Measurements from ENCODE around the gene CELF1. TPM values are rescaled to one million over a fixed set of nuclear protein-coding genes. Genes with fewer than 3 reads are reported as not detected.

The CELF1 gene
- total RNA-seq, 4 donors from 2014 or later = 82.9 to 248 (median 96.7) TPM

GRCh38 chr11:47587723-47588326, 34.9 kb upstream of the CELF1 start:
- Histone ChIP-seq H3K27me3 (peaks cover 33% of the 10 kb centered on the region), H3K4me1 (peaks cover 0 to 9% (median 0%) of the 10 kb centered on the region in 4 donors), H3K36me3 (peaks cover 0 to 21% (median 9%) of the 10 kb centered on the region in 4 donors), H3K27ac (no peak overlapping the region), H3K4me3 (no peak overlapping the region), H3K9me3 (no peaks in the 10 kb centered on the region)
- intact Hi-C loops (cut with DNase I; ENCODE audit: low total_unique reads) (no loop called here), in situ Hi-C loops (cut with MboI; ENCODE audit: low pct_ligation_motif_present in 1 of 4, low pct_unique_long_range_greater_than_20kb in 1 of 4, low sequenced_read_pairs in 3 of 4) (no loop called here)
- WGBS, 2 donors (ENCODE audit: low coverage in 1 of 2) = 80% methylated on average over 8 of the region's 14 CpGs; no CpG with 5 or more reads in 1 of the 2 donors
- peak; percentile 41 for DNase-seq
- TF ChIP-seq CTCF (IDR thresholded peaks at IDR 0.05) = no peak
- TF ChIP-seq POLR2A (IDR thresholded peaks at IDR 0.05) = no peak
- no peak for TF ChIP-seq POLR2AphosphoS5 (IDR thresholded peaks at IDR 0.05)
- TF ChIP-seq EP300 (IDR thresholded peaks at IDR 0.05; ENCODE audit: low read depth) = no peak

DNA sequence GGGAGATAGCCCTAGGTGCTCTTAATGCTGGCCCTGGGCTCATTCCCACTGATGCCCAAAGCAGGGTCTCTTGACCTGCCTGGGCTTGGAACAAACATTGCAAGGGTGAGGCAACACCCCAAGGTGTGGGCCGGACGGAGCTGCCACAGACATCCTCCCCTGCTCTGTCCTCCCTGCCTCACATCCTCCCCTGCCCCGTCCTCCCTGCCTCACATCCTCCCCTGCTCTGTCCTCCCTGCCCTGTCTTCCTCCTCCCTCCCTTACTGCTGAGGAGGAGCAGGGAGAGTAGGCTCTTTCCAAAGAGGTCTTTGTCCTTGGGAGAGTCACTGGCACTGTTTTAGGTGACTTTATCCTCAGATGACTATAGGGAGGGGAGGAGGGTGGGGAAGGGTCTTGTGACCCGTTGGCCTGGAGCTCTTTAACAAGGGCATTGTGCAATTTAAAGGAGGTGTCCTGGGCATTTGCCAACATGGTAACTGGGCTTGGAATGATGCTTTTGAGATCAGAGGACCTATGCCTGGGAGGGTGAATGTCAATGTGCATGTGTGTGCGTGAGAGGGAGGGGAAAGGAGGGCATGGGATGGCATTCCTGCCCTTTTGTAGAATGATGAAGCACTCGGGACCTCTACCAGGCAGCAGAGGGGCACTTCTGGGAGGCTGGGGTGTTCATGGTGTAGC, 34.2 kb upstream of the CELF1 start:
- Histone ChIP-seq H3K9me3 (no peaks in the 10 kb centered on the region), H3K4me3 (no peak overlapping the region), H3K4me1 (peaks cover 0 to 9% (median 0%) of the 10 kb centered on the region in 4 donors), H3K36me3 (peaks cover 0 to 27% (median 12%) of the 10 kb centered on the region in 4 donors), H3K27me3 (peaks cover 26% of the 10 kb centered on the region), H3K27ac (no peak overlapping the region)
- intact Hi-C loops (cut with DNase I; ENCODE audit: low total_unique reads) (no loop called here), in situ Hi-C loops (cut with MboI; ENCODE audit: low pct_ligation_motif_present in 1 of 4, low pct_unique_long_range_greater_than_20kb in 1 of 4, low sequenced_read_pairs in 3 of 4) (no loop called here)
- no peak for DNase-seq
- 47 to 67% methylated on average over 3 to 6 of the region's 6 CpGs for WGBS, 2 donors (ENCODE audit: low coverage in 1 of 2)
- TF ChIP-seq CTCF (IDR thresholded peaks at IDR 0.05) = no peak
- no peak for TF ChIP-seq POLR2A (IDR thresholded peaks at IDR 0.05)
- TF ChIP-seq POLR2AphosphoS5 (IDR thresholded peaks at IDR 0.05) = no peak
- TF ChIP-seq EP300 (IDR thresholded peaks at IDR 0.05; ENCODE audit: low read depth) = no peak

- Histone ChIP-seq H3K27me3 (peaks cover 18% of the 10 kb centered on the region), H3K27ac (no peak within 1 kb of the TSS), H3K4me1 (peaks cover 0 to 9% (median 0%) of the 10 kb centered on the region in 4 donors), H3K36me3 (peaks cover 0 to 36% (median 16%) of the 10 kb centered on the region in 4 donors), H3K4me3 (no peak within 1 kb of the TSS), H3K9me3 (no peaks in the 10 kb centered on the region)
- no peak for TF ChIP-seq EP300 (IDR thresholded peaks at IDR 0.05; ENCODE audit: low read depth)
- no peak for TF ChIP-seq POLR2AphosphoS5 (IDR thresholded peaks at IDR 0.05)
- TF ChIP-seq POLR2A (IDR thresholded peaks at IDR 0.05) = no peak
- TF ChIP-seq CTCF (IDR thresholded peaks at IDR 0.05) = no peak
- intact Hi-C loops (cut with DNase I; ENCODE audit: low total_unique reads) = no loop called here
- no peak for DNase-seq
- in situ Hi-C loops (cut with MboI; ENCODE audit: low pct_ligation_motif_present in 1 of 4, low pct_unique_long_range_greater_than_20kb in 1 of 4, low sequenced_read_pairs in 3 of 4) = no loop called here
- WGBS, 2 donors (ENCODE audit: low coverage in 1 of 2) = 66 to 73% methylated on average over 5 to 11 of the region's 12 CpGs
These were observed 33.3 kb upstream of the CELF1 start, which contains the start of gene FAM180B for GRCh38 chr11:47586098-47586855. TSS of gene FAM180B (plus strand) at chr11:47586678. CDS start at chr11:47586769, 91 bp downstream.

DNA sequence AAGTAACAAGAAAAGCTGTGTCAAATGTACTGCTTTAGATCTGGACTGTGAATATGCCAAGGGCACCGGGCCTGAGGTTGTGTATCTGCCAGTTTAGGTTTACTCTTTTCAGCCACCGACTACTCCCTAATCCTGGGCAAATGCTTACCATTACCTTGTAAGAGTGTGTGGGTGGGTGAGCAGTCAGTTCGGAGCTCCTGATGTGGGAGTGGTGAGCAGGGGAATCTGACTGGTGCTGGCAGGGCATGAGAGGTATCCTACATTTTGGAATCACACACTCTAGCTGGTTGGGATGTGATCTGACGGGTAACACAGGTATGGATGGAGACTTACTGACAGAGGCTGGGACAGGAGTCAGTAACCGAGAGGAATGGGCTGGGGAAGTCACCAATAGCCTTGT, 30.9 kb upstream of the CELF1 start:
- Histone ChIP-seq H3K36me3 (peaks cover 0 to 43% (median 19%) of the 10 kb centered on the region in 4 donors), H3K27ac (no peak overlapping the region), H3K4me1 (peaks cover 5 to 13% (median 13%) of the 10 kb centered on the region in 4 donors), H3K4me3 (no peak overlapping the region), H3K9me3 (no peaks in the 10 kb centered on the region), H3K27me3 (no peaks in the 10 kb centered on the region)
- in situ Hi-C loops (cut with MboI; ENCODE audit: low pct_ligation_motif_present in 1 of 4, low pct_unique_long_range_greater_than_20kb in 1 of 4, low sequenced_read_pairs in 3 of 4) (no loop called here), intact Hi-C loops (cut with DNase I; ENCODE audit: low total_unique reads) (no loop called here)
- DNase-seq = no peak
- TF ChIP-seq POLR2A (IDR thresholded peaks at IDR 0.05) (no peak), EP300 (IDR thresholded peaks at IDR 0.05; ENCODE audit: low read depth) (no peak), POLR2AphosphoS5 (IDR thresholded peaks at IDR 0.05) (no peak), CTCF (IDR thresholded peaks at IDR 0.05) (no peak)
- WGBS, 2 donors (ENCODE audit: low coverage in 1 of 2) = 90 to 94% methylated on average over 3 to 5 of the region's 5 CpGs
